LNCAP (cell line): Measurements from ENCODE around the gene VWA3B.

Source experiments
- CTCF ChIP-seq: fragments of 450-650 bp; IDR thresholded peaks from 2 replicates; pipeline ENCODE4 v1.5.1; 2017; ENCODE audit warnings: mild to moderate bottlenecking

VWA3B gene

GRCh38 chr2:98114643-98115330, 27.8 kb downstream of the VWA3B start:
- no peak for TF ChIP-seq CTCF

GRCh38 chr2:98118161-98118560, 31.2 kb downstream of the VWA3B start:
- no peak for TF ChIP-seq CTCF

- no peak for TF ChIP-seq CTCF
Measured at GRCh38 chr2:98118852-98119251, 31.9 kb downstream of the VWA3B start.

GRCh38 chr2:98121149-98121548, 34.2 kb downstream of the VWA3B start:
- no peak for TF ChIP-seq CTCF

- no peak for TF ChIP-seq CTCF
Measured at GRCh38 chr2:98122524-98122923, 35.6 kb downstream of the VWA3B start.

- TF ChIP-seq CTCF, result no peak
Measured at GRCh38 chr2:98123286-98123685, 36.3 kb downstream of the VWA3B start.

GRCh38 chr2:98126061-98126460, 39.1 kb downstream of the VWA3B start:
- TF ChIP-seq CTCF, result no peak
